Measurements from ENCODE around the gene RRP15.
A peak's percentile ranks its signal among the peaks of the same experiment; 100 is the strongest.

Gene RRP15

GRCh38 chr1:218364028-218364710, 79.1 kb downstream of the RRP15 start:
- no peak for DNase-seq

DNA sequence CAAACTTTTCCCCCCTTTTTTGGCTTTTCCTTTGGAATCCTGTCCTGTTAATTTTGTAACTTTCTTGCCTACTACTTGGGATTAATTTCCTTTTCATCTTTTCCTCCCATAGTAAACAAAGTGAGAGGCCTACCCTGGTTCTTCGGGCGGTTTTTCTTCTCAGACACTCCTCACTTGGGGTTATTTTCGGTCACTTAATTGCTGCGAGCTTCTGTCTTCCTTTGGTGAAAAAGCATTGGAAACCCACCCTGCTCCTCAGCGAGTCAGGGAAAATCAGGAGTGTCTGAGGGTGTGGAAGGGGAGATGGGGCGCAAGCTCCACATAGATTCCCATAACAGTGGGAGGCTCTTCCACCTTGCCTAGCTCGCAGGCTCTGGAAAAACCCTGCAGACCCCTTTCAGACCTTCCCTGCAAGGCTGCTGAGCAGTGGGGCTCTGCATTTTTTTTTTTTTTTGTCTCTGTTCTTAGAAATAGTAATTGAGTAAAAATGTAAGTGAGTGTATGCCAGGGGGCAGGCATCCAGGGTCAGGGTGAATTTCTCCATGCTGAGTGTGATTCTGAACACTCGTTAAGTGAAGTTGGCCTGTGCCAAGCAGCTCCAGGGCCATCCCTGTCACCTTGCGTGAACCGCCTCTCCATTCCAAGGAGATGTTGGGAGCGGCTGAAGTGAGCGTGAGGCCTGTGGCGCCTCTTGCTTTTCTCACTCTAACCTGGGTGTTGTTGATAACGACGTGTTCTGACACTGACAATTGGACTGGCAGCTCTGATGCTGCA, 80.3 kb downstream of the RRP15 start:
- no peak for DNase-seq

GRCh38 chr1:218366322-218367052, 81.4 kb downstream of the RRP15 start:
- DNase-seq, result peak; percentile 75

- no peak for DNase-seq
Measured at GRCh38 chr1:218367118-218367517, 82.0 kb downstream of the RRP15 start.

- DNase-seq, result no peak
Measured at GRCh38 chr1:218368686-218369085, 83.6 kb downstream of the RRP15 start.

- no peak for DNase-seq
Measured at GRCh38 chr1:218369688-218370511, 84.8 kb downstream of the RRP15 start.

DNA sequence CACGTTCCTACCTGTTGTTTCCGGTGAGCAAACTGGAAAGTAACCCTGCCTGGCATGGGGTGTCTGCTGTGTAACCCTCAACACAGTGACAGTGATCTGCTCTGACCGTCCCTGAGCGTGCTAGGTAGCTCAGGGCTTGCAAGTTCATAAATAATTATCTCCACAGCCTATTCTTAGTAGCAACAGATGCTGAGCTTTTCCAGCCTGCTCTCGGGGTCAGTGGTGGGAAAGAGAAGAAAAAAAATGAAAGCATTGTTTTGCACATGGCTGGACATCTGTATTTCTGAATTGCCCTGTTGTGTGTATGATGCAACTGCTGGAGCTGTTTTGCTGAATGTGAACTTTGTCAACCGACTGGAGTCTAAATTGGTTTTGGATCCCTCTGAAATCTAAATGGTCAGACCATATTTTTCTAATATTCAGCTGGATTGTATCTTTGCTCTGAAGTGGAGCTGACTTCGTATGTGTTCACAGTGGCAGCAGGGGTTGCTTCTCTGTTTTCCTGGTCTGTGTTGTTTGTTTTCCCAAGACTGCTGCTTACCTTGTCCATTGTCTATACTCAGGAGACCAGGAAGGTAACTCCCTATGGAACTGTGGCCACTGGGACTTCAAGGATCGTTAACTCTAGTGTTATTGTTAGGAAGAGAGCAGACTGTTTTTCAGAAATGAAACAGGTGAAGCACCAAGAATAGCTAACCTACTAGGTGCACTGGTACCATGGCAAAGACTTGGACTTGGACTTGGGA, 87.0 kb downstream of the RRP15 start:
- peak; percentile 27 for DNase-seq

DNA sequence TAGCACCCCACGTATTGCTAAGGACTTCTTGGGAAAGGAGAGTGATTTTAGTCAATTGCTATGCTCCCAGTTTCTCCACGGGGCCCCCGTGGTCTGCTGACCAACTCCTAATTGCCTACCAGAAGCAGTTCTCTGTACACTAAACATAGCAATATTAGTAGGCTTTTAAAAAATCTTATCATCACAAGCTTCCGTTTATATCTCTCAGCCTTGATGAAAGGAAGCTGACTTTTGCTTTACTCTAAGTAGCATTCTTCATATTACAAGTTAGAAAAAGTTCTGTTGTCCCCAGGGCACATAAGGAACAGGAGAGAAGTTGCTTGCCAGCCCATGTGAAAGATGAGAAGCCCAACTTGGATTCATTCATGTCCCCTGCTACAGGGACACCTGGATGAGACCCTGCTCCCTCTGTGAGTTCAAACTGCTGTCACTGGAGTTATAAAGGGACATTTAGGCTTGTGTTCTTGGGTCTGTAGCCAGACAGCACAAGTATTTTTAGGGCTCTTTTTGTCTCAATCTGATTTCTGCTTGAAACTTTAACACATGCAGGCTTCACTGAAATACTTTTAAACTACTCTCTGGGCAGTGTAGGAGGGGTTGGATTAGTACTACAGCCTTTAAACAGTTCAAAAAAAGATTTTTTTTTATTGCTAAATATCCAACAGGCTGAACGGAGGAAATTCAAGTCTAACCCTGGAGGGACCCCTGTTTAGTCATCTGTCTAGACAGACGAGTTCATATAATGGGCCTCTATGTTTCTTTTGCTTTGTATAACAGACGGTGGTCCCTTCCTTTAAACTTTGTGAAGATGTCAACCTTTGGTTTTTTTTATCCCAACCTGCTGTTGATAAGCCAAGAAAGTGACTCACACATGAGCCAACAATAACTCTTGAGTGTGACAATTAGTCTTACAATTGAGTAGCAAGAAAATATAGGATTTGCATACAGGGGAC, 89.6 kb downstream of the RRP15 start:
- no peak for DNase-seq

DNA sequence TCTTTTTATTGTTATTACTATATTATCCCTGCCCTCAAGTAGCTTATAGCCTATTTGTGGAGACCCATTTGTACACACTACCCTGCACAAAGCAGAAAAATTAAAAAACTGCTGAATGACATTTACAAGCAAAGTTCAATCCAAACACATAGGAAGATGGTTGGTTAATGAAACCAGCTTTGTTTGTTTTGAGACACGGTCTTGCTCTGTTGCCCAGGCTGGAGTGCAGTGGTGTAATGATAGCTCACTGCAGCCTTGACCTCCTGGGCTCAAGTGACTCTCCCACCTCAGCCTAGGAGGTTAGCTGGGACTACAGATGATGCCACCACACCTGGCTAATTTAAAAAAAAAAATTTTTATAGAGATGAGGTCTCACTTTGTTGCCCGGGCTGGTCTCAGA, 91.6 kb downstream of the RRP15 start:
- DNase-seq, result no peak

DNA sequence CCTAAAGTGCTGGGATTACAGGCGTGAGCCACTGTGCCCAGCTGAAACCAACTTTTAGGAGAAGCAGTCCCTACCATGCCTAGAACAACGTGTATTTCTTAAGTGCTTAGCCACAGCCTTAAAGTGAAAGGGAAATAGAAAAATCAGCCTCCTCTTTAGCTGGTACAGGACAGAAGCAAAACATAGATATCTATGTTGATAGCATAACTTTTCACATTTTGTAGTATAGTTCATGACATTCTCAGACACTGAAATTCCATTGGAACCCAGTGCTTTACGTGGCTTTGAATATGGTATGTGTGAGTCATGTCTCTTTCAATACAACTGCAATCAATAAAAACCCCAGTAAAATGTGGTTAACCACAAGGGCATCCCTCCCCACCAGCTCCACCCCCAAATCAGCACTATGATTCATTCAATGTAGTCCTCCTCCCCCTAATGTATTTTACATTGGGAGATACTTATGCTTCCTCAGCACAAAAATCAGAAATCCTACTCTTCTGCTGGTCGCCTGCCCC, 92.1 kb downstream of the RRP15 start:
- peak; percentile 65 for DNase-seq

- DNase-seq, result no peak
Measured at GRCh38 chr1:218380125-218380977, 95.3 kb downstream of the RRP15 start.

GRCh38 chr1:218382261-218382660, 97.2 kb downstream of the RRP15 start:
- DNase-seq, result no peak

- no peak for DNase-seq
Measured at GRCh38 chr1:218383051-218383450, 98.0 kb downstream of the RRP15 start.

DNA sequence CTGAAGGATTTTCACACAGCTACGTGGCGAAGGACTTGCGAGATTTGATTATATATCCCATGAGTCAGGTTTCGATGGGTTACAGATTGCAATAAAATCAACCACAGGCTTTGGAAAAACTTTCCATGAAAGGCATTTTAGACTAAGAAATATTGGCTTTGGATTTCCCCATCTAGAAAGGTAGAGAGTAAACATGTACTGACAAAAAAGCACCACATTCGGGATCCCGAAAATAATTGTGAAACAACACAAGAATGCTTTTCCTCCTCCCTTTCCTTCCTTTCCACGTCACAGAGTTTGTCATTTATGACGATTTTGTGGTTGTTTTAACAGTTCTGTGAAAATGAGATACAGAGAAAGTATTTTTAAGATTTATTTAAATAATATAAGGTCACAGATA, 98.6 kb downstream of the RRP15 start:
- no peak for DNase-seq

DNA sequence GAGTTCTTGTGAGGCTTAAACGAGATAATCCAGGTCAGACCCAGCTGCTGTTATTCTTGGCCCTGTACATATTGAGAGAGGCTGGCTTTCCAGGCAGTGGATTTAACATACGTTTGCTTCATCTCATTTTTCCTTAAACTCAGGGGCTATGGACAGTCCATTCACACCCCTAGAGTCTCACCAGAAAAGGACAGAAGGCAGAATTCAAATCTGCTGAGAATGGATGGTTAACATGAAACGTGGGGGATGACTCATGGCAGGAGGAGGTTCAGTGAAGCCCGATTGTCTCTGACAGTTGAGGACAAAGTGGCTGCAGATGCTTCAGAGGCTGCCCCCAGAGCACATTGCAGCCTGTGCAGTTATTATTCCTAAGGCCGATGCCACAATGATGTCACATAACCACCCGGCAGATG, 99.5 kb downstream of the RRP15 start:
- DNase-seq, result no peak

All from RPMI8226 (cell line).